SK-N-SH (cell line): Measurements from ENCODE around the gene GPSM3.

Experiments used
- CHD2 ChIP-seq: fragments of 150-350 bp; IDR thresholded peaks from 2 replicates; pipeline ENCODE4 v1.6.1; 2018; ENCODE audit warnings: low read length; ENCODE audit not compliant: partially characterized antibody
- CTCF ChIP-seq: fragments of 200-600 bp; sonication (generic); IDR thresholded peaks from 2 replicates; pipeline ENCODE4 v1.6.1; 2017; ENCODE audit warnings: antibody characterized with exemption, mild to moderate bottlenecking, moderate library complexity
- FOXM1 ChIP-seq: IDR thresholded peaks from 2 replicates; pipeline ENCODE4 v1.4.0; 2012; ENCODE audit warnings: low read depth, mild to moderate bottlenecking
- GABPA ChIP-seq: IDR thresholded peaks from 2 replicates; pipeline ENCODE4 v1.4.0; 2012; ENCODE audit warnings: low read depth, mild to moderate bottlenecking

GRCh38 chr6:32149092-32149755, 43.2 kb downstream of the GPSM3 start:
- TF ChIP-seq CHD2 (no peak), FOXM1 (no peak), CTCF (no peak), GABPA (no peak)
